Measurements from ENCODE around the gene ARHGAP10. TPM values are rescaled to one million over a fixed set of nuclear protein-coding genes. Genes with fewer than 3 reads are reported as not detected.

ARHGAP10 gene
- polyA plus RNA-seq (2013, experiment 1 of 2), result 24.9 TPM
- polyA plus RNA-seq (2013, experiment 2 of 2), result 24.0 TPM

- 1% methylated on average over 102 of the region's 106 CpGs for WGBS
- H2AK5ac ChIP-seq (ENCODE audit: low read length, severe bottlenecking), result no peak within 1 kb of the TSS
- peaks cover 13% of the 10 kb centered on the region for H3K4me1 ChIP-seq (ENCODE audit: control insufficient read depth, insufficient read depth, low read depth, low read length)
- peak within 1 kb of the TSS; percentile 96 for H3K9ac ChIP-seq (ENCODE audit: low read length)
- peak within 1 kb of the TSS; percentile 77 to 99 for H3K4me3 ChIP-seq (ENCODE audit: insufficient read depth in 1 of 2, low read depth in 1 of 2, low read length in 2 of 2)
- H3K36me3 ChIP-seq (ENCODE audit: control insufficient read depth in 1 of 2, insufficient read depth in 2 of 2, low read depth in 1 of 2, low read length in 2 of 2), result no peaks in the 10 kb centered on the region
- no peaks in the 10 kb centered on the region for H3K79me1 ChIP-seq (replicated peaks; ENCODE audit: low read length, poor library complexity, severe bottlenecking)
- peak within 1 kb of the TSS; percentile 90 for H4K91ac ChIP-seq (ENCODE audit: low read length)
- H3K4ac ChIP-seq (ENCODE audit: low read depth in 1 of 2, low read length in 2 of 2), result peak within 1 kb of the TSS; percentile 60 to 80
- H2BK15ac ChIP-seq (ENCODE audit: low read depth, poor library complexity, severe bottlenecking), result peak within 1 kb of the TSS; percentile 91
- DNase-seq, result peak; percentile 90
- H2BK5ac ChIP-seq (ENCODE audit: low read depth, low read length, poor library complexity, severe bottlenecking), result peak within 1 kb of the TSS; percentile 0
- H2BK120ac ChIP-seq (ENCODE audit: low read depth, low read length), result peak within 1 kb of the TSS; percentile 75
- H3K27me3 ChIP-seq (ENCODE audit: control insufficient read depth in 1 of 2, insufficient read depth in 1 of 2, low read length in 2 of 2), result no peaks in the 10 kb centered on the region
- peak within 1 kb of the TSS; percentile 54 for H2AFZ ChIP-seq (ENCODE audit: low read depth, low read length)
- peak within 1 kb of the TSS; percentile 77 for H3K27ac ChIP-seq (ENCODE audit: low read length, poor library complexity, severe bottlenecking)
- peak within 1 kb of the TSS in 1 of 2 experiments; percentile 16 for H3K23ac ChIP-seq (ENCODE audit: low read length in 2 of 2)
- H3K14ac ChIP-seq (ENCODE audit: low read length in 2 of 2), result peak within 1 kb of the TSS in 1 of 2 experiments; percentile 28
- peak within 1 kb of the TSS in 1 of 2 experiments; percentile 56 for H2BK12ac ChIP-seq (ENCODE audit: low read length in 2 of 2)
- H3K9me3 ChIP-seq (ENCODE audit: control insufficient read depth, low read length), result no peaks in the 10 kb centered on the region
- peak within 1 kb of the TSS; percentile 86 for H4K8ac ChIP-seq (ENCODE audit: low read length)
- peak within 1 kb of the TSS; percentile 89 to 99 for H3K18ac ChIP-seq (ENCODE audit: low read depth in 1 of 2, low read length in 2 of 2)
- peak within 1 kb of the TSS; percentile 78 for H3K4me2 ChIP-seq (ENCODE audit: low read length, poor library complexity, severe bottlenecking)
These were observed at the start of gene ARHGAP10 for GRCh38 chr4:147731580-147732517. Gene ARHGAP10 (plus strand): TSS chr4:147732088. CDS start chr4:147732302, 214 bp downstream.

- peaks cover 19% of the 10 kb centered on the region for H3K79me1 ChIP-seq (replicated peaks; ENCODE audit: low read length, poor library complexity, severe bottlenecking)
- no peak overlapping the region for H3K27ac ChIP-seq (ENCODE audit: low read length, poor library complexity, severe bottlenecking)
- H3K9me3 ChIP-seq (ENCODE audit: control insufficient read depth, low read length), result no peaks in the 10 kb centered on the region
- H2BK12ac ChIP-seq (ENCODE audit: low read length in 2 of 2), result no peak overlapping the region
- H2BK15ac ChIP-seq (ENCODE audit: low read depth, poor library complexity, severe bottlenecking), result no peak overlapping the region
- no peak overlapping the region for H3K14ac ChIP-seq (ENCODE audit: low read length in 2 of 2)
- H2AK5ac ChIP-seq (ENCODE audit: low read length, severe bottlenecking), result no peak overlapping the region
- no peak overlapping the region for H2BK5ac ChIP-seq (ENCODE audit: low read depth, low read length, poor library complexity, severe bottlenecking)
- H3K4ac ChIP-seq (ENCODE audit: low read depth in 1 of 2, low read length in 2 of 2), result no peak overlapping the region
- peak overlapping the region; percentile 88 for H3K9ac ChIP-seq (ENCODE audit: low read length)
- no peaks in the 10 kb centered on the region for H3K27me3 ChIP-seq (ENCODE audit: control insufficient read depth in 1 of 2, insufficient read depth in 1 of 2, low read length in 2 of 2)
- H3K4me3 ChIP-seq (ENCODE audit: insufficient read depth in 1 of 2, low read depth in 1 of 2, low read length in 2 of 2), result peak overlapping the region in 1 of 2 experiments; percentile 78
- no peak overlapping the region for H4K8ac ChIP-seq (ENCODE audit: low read length)
- peak overlapping the region; percentile 95 for H3K4me2 ChIP-seq (ENCODE audit: low read length, poor library complexity, severe bottlenecking)
- H3K36me3 ChIP-seq (ENCODE audit: control insufficient read depth in 1 of 2, insufficient read depth in 2 of 2, low read depth in 1 of 2, low read length in 2 of 2), result peaks cover 8 to 21% of the 10 kb centered on the region in 2 experiments
- no peak overlapping the region for H2BK120ac ChIP-seq (ENCODE audit: low read depth, low read length)
- no peak overlapping the region for H4K91ac ChIP-seq (ENCODE audit: low read length)
- peaks cover 2% of the 10 kb centered on the region for H3K4me1 ChIP-seq (ENCODE audit: control insufficient read depth, insufficient read depth, low read depth, low read length)
- peak; percentile 41 for DNase-seq
- no peak overlapping the region for H3K18ac ChIP-seq (ENCODE audit: low read depth in 1 of 2, low read length in 2 of 2)
- WGBS, result 64% methylated on average over 2 of the region's 3 CpGs
- no peak overlapping the region for H2AFZ ChIP-seq (ENCODE audit: low read depth, low read length)
- H3K23ac ChIP-seq (ENCODE audit: low read length in 2 of 2), result no peak overlapping the region
These were observed 49.1 kb upstream of the ARHGAP10 start for GRCh38 chr4:147682755-147683154.

- Histone ChIP-seq H2AFZ (ENCODE audit: low read depth, low read length) (peak overlapping the region; percentile 69), H3K23ac (ENCODE audit: low read length in 2 of 2) (no peak overlapping the region), H3K27me3 (ENCODE audit: control insufficient read depth in 1 of 2, insufficient read depth in 1 of 2, low read length in 2 of 2) (no peaks in the 10 kb centered on the region), H4K91ac (ENCODE audit: low read length) (no peak overlapping the region), H3K27ac (ENCODE audit: low read length, poor library complexity, severe bottlenecking) (peak overlapping the region; percentile 54), H3K36me3 (ENCODE audit: control insufficient read depth in 1 of 2, insufficient read depth in 2 of 2, low read depth in 1 of 2, low read length in 2 of 2) (peaks cover 8 to 16% of the 10 kb centered on the region in 2 experiments), H3K4me3 (ENCODE audit: insufficient read depth in 1 of 2, low read depth in 1 of 2, low read length in 2 of 2) (peak overlapping the region; percentile 78 to 87), H4K8ac (ENCODE audit: low read length) (no peak overlapping the region), H2BK12ac (ENCODE audit: low read length in 2 of 2) (no peak overlapping the region), H3K4me2 (ENCODE audit: low read length, poor library complexity, severe bottlenecking) (peak overlapping the region; percentile 95), H2BK15ac (ENCODE audit: low read depth, poor library complexity, severe bottlenecking) (no peak overlapping the region), H2BK120ac (ENCODE audit: low read depth, low read length) (peak overlapping the region; percentile 34), H3K79me1 (replicated peaks; ENCODE audit: low read length, poor library complexity, severe bottlenecking) (peaks cover 19% of the 10 kb centered on the region), H3K4ac (ENCODE audit: low read depth in 1 of 2, low read length in 2 of 2) (peak overlapping the region in 1 of 2 experiments; percentile 26), H3K9me3 (ENCODE audit: control insufficient read depth, low read length) (no peaks in the 10 kb centered on the region), H2BK5ac (ENCODE audit: low read depth, low read length, poor library complexity, severe bottlenecking) (no peak overlapping the region), H3K14ac (ENCODE audit: low read length in 2 of 2) (no peak overlapping the region), H3K4me1 (ENCODE audit: control insufficient read depth, insufficient read depth, low read depth, low read length) (peaks cover 2% of the 10 kb centered on the region), H2AK5ac (ENCODE audit: low read length, severe bottlenecking) (no peak overlapping the region), H3K9ac (ENCODE audit: low read length) (peak overlapping the region; percentile 88), H3K18ac (ENCODE audit: low read depth in 1 of 2, low read length in 2 of 2) (peak overlapping the region in 1 of 2 experiments; percentile 48)
- WGBS, result 23% methylated on average over 6 of the region's 10 CpGs
- peak; percentile 57 for DNase-seq
These were observed 48.7 kb upstream of the ARHGAP10 start for GRCh38 chr4:147683188-147683591.

All from mesenchymal stem cell (in vitro differentiated cells and primary cell).